HK-2 (cell line): Measurements from ENCODE around the gene SYNE2.

ENCODE experiments used
- DNase-seq: peaks from one replicate; pipeline ENCODE4 v3.0.0-alpha.2; 2018; ENCODE audit not compliant: unreplicated experiment

Gene SYNE2

GRCh38 chr14:64247195-64247594, 394.4 kb downstream of the SYNE2 start:
- no peak for DNase-seq

GRCh38 chr14:64248689-64249088, 395.9 kb downstream of the SYNE2 start:
- no peak for DNase-seq

- DNase-seq, result no peak
Observed at GRCh38 chr14:64249363-64249762, 396.6 kb downstream of the SYNE2 start.

GRCh38 chr14:64253672-64254071, 400.9 kb downstream of the SYNE2 start:
- no peak for DNase-seq

GRCh38 chr14:64255756-64256155, 403.0 kb downstream of the SYNE2 start:
- no peak for DNase-seq

- DNase-seq, result no peak
Observed at GRCh38 chr14:64260418-64260817, 407.6 kb downstream of the SYNE2 start.

GRCh38 chr14:64265222-64265621, 412.4 kb downstream of the SYNE2 start:
- DNase-seq, result no peak

GRCh38 chr14:64266239-64266638, 413.4 kb downstream of the SYNE2 start:
- no peak for DNase-seq

- DNase-seq, result no peak
Observed at GRCh38 chr14:64272019-64272418, 419.2 kb downstream of the SYNE2 start.
